Left lung (tissue), 14 donors: Measurements from ENCODE around the gene TSR3. TPM values are rescaled to one million over a fixed set of nuclear protein-coding genes. Genes with fewer than 3 reads are reported as not detected.
A peak's percentile ranks its signal among the peaks of the same experiment; 100 is the strongest.

Source experiments
- ATAC-seq: fragments of 200-7000 bp; cut with Tn5 transposase; one replicate; pipeline ENCODE4 v1.9.1; 2020; ENCODE audit warnings: moderate library complexity
- DNase-seq, 4 donors: peaks; one replicate each; pipeline ENCODE4 v3.0.0-alpha.2; 2013 to 2020
- H3K27ac ChIP-seq, 2 donors: fragments of 200-600 bp; sonication (generic) in 1 of 2; one replicate each; pipeline versions ENCODE4 v1.5.0 to v1.8.0; 2020 to 2021
- H3K27me3 ChIP-seq, 2 donors: fragments of 200-600 bp; sonication (generic) in 1 of 2; one replicate each; pipeline versions ENCODE4 v1.5.0 to v1.8.0; 2020 to 2021
- H3K36me3 ChIP-seq, 2 donors: fragments of 200-600 bp; sonication (generic) in 1 of 2; one replicate each; pipeline versions ENCODE4 v1.5.0 to v1.8.0; 2020 to 2021
- H3K4me1 ChIP-seq, 2 donors: fragments of 200-600 bp; one replicate each; pipeline ENCODE4 v1.8.0; 2021
- H3K4me3 ChIP-seq, 2 donors: fragments of 200-600 bp; sonication (generic) in 1 of 2; one replicate each; pipeline versions ENCODE4 v1.5.0 to v1.8.0; 2020 to 2021; ENCODE audit warnings: mild to moderate bottlenecking in 1 of 2
- H3K9me3 ChIP-seq, 2 donors: fragments of 200-600 bp; sonication (generic) in 1 of 2; one replicate each; pipeline versions ENCODE4 v1.5.0 to v1.8.0; 2020 to 2021
- CTCF ChIP-seq, 2 donors: fragments of 200-600 bp; sonication (generic) in 1 of 2; IDR thresholded peaks; one replicate each; pipeline versions ENCODE4 v1.5.0 to v1.8.0; 2021; ENCODE audit warnings: antibody characterized with exemption in 2 of 2
- intact Hi-C, 2 donors: fragments of 100-400 bp; cut with DNase I; formaldehyde crosslinking; loops; one replicate each; pipeline versions ENCODE4 v1.11.2 to v1.14.2; 2022
- long read RNA-seq, 12 donors: library from polyadenylated mRNA in 2 of 12; unstranded in 2 of 12; transcript quantifications; one replicate each; pipeline ENCODE4 v2.0.0 and lab custom pipeline, GENCODE V29; 2019 to 2026
- polyA plus RNA-seq, 6 donors: library from polyadenylated mRNA; unstranded; fragments of 120-200 nt; gene quantifications; one replicate each; pipeline ENCODE4 v1.2.1, GENCODE V29; 2013; ENCODE audit not compliant: insufficient read length in 6 of 6
- total RNA-seq, 2 donors: library from RNA; stranded (reverse); fragmentation: NEBNext Ultra II Directional; extraction: Animal tissue kit (Norgen Biotek cat#: 25700); gene quantifications; one replicate each; pipeline ENCODE4 v1.2.1, GENCODE V29; 2021
- donor health status: DM: no; HTN: yes; CAD: no.
- donor health status: DM: no; HTN: no; CAD: no.

The TSR3 gene
- total RNA-seq (10 to 100 TPM; 46.3 to 57.0 TPM), polyA plus RNA-seq (10 to 100 TPM; 33.6 to 52.3 (median 44.8) TPM)
- long read RNA-seq, donor 1, transcript TSR3-201 (6 exons, 1,243 nt): major isoform, 39 of 50 reads
- long read RNA-seq, donor 1, partial matches to known transcripts: 11 of 50 reads
- long read RNA-seq, donor 1, other reads (novel, unspliced or antisense): 0 of 50 reads
- long read RNA-seq, donor 2, transcript TSR3-201 (6 exons, 1,243 nt): major isoform, 30 of 30 reads
- long read RNA-seq, donor 2, partial matches to known transcripts: 0 of 30 reads
- long read RNA-seq, donor 2, other reads (novel, unspliced or antisense): 0 of 30 reads
- long read RNA-seq, donor 3, transcript TSR3-201 (6 exons, 1,243 nt): major isoform, 27 of 27 reads
- long read RNA-seq, donor 3, partial matches to known transcripts: 0 of 27 reads
- long read RNA-seq, donor 3, other reads (novel, unspliced or antisense): 0 of 27 reads
- long read RNA-seq, donor 4, partial matches to known transcripts: 4 of 8 reads
- long read RNA-seq, donor 4, other reads (novel, unspliced or antisense): 0 of 8 reads
- long read RNA-seq, donor 5, transcript TSR3-201 (6 exons, 1,243 nt): major isoform, 39 of 39 reads
- long read RNA-seq, donor 5, partial matches to known transcripts: 0 of 39 reads
- long read RNA-seq, donor 5, other reads (novel, unspliced or antisense): 0 of 39 reads
- long read RNA-seq, donor 6, transcript TSR3-201 (6 exons, 1,243 nt): major isoform, 31 of 31 reads
- long read RNA-seq, donor 6, partial matches to known transcripts: 0 of 31 reads
- long read RNA-seq, donor 6, other reads (novel, unspliced or antisense): 0 of 31 reads
- long read RNA-seq, donor 7, transcript TSR3-201 (6 exons, 1,243 nt): major isoform, 31 of 31 reads
- long read RNA-seq, donor 7, partial matches to known transcripts: 0 of 31 reads
- long read RNA-seq, donor 7, other reads (novel, unspliced or antisense): 0 of 31 reads
- long read RNA-seq, donor 8, transcript TSR3-201 (6 exons, 1,243 nt): major isoform, 35 of 40 reads
- long read RNA-seq, donor 8, partial matches to known transcripts: 5 of 40 reads
- long read RNA-seq, donor 8, other reads (novel, unspliced or antisense): 0 of 40 reads
- long read RNA-seq, donor 9: 0 reads
- long read RNA-seq, donor 10, transcript TSR3-201 (6 exons, 1,243 nt): major isoform, 59 of 63 reads
- long read RNA-seq, donor 10, partial matches to known transcripts: 1 of 63 reads
- long read RNA-seq, donor 10, other reads (novel, unspliced or antisense): 3 of 63 reads
- long read RNA-seq, donor 11: 0 reads
- long read RNA-seq, donor 12, transcript TSR3-201 (6 exons, 1,243 nt): major isoform, 30 of 31 reads
- long read RNA-seq, donor 12, partial matches to known transcripts: 0 of 31 reads
- long read RNA-seq, donor 12, other reads (novel, unspliced or antisense): 0 of 31 reads

GRCh38 chr16:1351582-1352362 is at the start of gene TSR3, which contains the start of gene GNPTG:
Gene TSR3 (minus strand): TSS chr16:1351878. CDS start chr16:1351804, 74 bp downstream.
Gene GNPTG (plus strand): TSS chr16:1351931. CDS start chr16:1351966, 35 bp downstream.
- no peaks in the 10 kb centered on the region for H3K9me3 ChIP-seq
- peak within 1 kb of the TSS in 1 of 2 donors; percentile 74 for H3K27ac ChIP-seq
- ATAC-seq (peak; percentile 88), DNase-seq (peak; percentile 81 to 96 (median 90))
- H3K4me3 ChIP-seq: peak within 1 kb of the TSS; percentile 99 to 100
- intact Hi-C loops: no loop called here
- no peak for TF ChIP-seq CTCF (IDR thresholded peaks at IDR 0.05)
- H3K27me3 ChIP-seq: no peaks in the 10 kb centered on the region
- H3K36me3 ChIP-seq: peaks cover 0 to 35% of the 10 kb centered on the region in 2 donors
- H3K4me1 ChIP-seq: peaks cover 8 to 41% of the 10 kb centered on the region in 2 donors

DNA sequence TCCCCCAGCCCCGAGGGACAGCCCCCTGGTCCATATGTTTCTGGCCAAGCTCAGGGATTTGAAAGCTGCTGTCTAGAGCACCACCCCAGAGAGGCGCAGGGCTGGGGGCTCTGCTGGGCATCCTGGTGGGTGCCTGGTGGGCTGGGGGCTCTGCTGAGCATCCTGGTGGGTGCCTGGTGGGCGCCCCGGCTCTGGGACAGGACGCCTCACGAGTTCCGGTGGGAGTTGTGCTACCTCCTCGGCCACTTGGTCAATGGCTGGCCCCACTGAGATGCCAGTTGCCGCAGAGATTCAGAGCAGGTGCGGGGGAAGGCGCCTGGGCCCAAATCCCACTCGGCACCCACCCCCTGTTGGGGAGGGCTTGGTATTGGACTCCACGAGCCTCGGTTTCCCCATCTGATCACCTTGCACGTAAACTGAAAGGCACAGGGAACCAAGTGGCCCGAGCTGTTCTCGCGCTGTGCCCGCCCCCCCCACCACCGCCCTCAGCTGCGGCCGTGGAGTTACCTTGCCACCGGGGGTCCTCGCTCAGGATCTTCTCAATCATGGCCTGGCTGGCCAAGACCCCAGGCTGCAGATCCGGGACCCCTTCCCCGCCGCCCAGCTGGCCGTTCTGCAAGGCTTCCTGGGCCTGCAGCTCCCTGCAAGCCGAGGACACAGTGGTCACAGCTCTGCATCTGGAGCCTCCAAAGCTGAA is 49.5 kb upstream of the TSR3 start:
- Histone ChIP-seq H3K36me3 (peaks cover 0 to 70% of the 10 kb centered on the region in 2 donors), H3K9me3 (no peaks in the 10 kb centered on the region), H3K4me1 (no peaks in the 10 kb centered on the region), H3K27ac (no peak overlapping the region), H3K4me3 (no peak overlapping the region), H3K27me3 (no peaks in the 10 kb centered on the region)
- no peak for TF ChIP-seq CTCF (IDR thresholded peaks at IDR 0.05)
- no peak for DNase-seq
- intact Hi-C loops: no loop called here
- ATAC-seq: no peak

DNA sequence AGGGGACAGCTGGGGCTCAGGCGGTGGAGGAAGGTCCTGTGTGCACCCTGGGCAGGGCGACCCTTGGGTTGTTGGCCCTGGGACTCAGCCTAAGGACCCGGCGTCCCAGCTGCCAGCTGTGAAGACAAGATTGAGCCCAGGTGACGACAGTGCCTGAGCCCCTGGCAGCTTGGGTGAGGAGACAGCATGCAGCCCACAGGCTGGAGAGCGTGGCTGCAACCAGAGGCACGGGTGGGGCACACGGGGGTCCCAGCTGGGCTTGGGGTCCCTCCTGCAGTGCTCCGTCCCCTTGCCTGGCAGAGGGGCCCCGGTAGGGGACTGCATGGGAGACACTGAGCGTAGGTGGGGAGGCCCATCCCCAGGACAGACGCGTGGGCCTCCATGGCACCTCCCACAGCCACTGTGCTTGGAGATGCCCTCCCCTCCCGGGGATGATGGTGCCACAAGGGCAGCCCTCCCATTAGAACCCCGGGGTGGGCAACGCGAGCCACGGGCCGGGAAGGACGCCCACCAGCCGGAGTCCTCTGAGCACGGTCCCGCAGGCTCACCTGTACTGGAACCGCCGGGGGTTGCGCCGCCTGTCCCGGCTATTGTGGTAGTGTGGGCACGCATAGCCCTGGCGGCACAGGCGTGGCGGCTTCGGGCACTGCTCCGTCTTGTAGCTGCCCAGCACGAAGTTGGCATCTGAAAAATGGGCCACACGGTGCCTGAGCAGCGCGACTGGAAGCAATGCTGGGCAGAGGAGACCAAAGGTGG is 47.3 kb upstream of the TSR3 start:
- Histone ChIP-seq H3K27ac (no peak overlapping the region), H3K4me1 (no peaks in the 10 kb centered on the region), H3K4me3 (no peak overlapping the region), H3K36me3 (peaks cover 0 to 73% of the 10 kb centered on the region in 2 donors), H3K27me3 (no peaks in the 10 kb centered on the region), H3K9me3 (no peaks in the 10 kb centered on the region)
- no peak for TF ChIP-seq CTCF (IDR thresholded peaks at IDR 0.05)
- ATAC-seq: no peak
- DNase-seq: no peak
- intact Hi-C loops: no loop called here
